Lung (tissue), 10 donors: ENCODE measurements around the gene RMND5A. TPM values are rescaled to one million over a fixed set of nuclear protein-coding genes. Genes with fewer than 3 reads are reported as not detected.
"Not testable (repeated sequence)": the region's sequence is repeated elsewhere in the genome, so short reads cannot be mapped to it uniquely, and the experiment has no call there.

Source experiments
- ATAC-seq: fragments of 200-7000 bp; cut with Tn5 transposase; one replicate; pipeline ENCODE4 v1.9.1; 2020; ENCODE audit warnings: moderate number of reproducible peaks; ENCODE audit not compliant: insufficient read depth, low FRiP score
- DNase-seq, 3 donors: peaks; one replicate each; pipeline ENCODE4 v3.0.0-alpha.2; 2013 to 2017
- H3K27ac ChIP-seq, 2 donors: one replicate each; pipeline ENCODE4 v1.5.1; 2013; ENCODE audit warnings: mild to moderate bottlenecking in 2 of 2, moderate library complexity in 2 of 2, control low read depth in 1 of 2, inconsistent platforms in 1 of 2, low read depth in 1 of 2, low read length in 1 of 2
- H3K27me3 ChIP-seq, 3 donors: one replicate each; pipeline ENCODE4 v1.5.1; 2013; ENCODE audit warnings: low read length in 2 of 3; ENCODE audit not compliant: control insufficient read depth in 3 of 3, insufficient read depth in 3 of 3
- H3K36me3 ChIP-seq, 4 donors: one replicate each; pipeline ENCODE4 v1.5.1; 2013; ENCODE audit warnings: low read length in 4 of 4, mild to moderate bottlenecking in 1 of 4, moderate library complexity in 1 of 4; ENCODE audit not compliant: control insufficient read depth in 4 of 4, insufficient read depth in 4 of 4
- H3K4me1 ChIP-seq, 5 donors: one replicate each; pipeline ENCODE4 v1.5.1; 2013; ENCODE audit warnings: low read length in 5 of 5, mild to moderate bottlenecking in 2 of 5, moderate library complexity in 1 of 5; ENCODE audit not compliant: control insufficient read depth in 5 of 5, insufficient read depth in 5 of 5
- H3K4me3 ChIP-seq: one replicate; pipeline ENCODE4 v1.5.1; 2013; ENCODE audit warnings: mild to moderate bottlenecking, control low read depth, moderate library complexity
- H3K9ac ChIP-seq, 2 donors: one replicate each; pipeline ENCODE4 v1.5.1; 2013; ENCODE audit warnings: low read length in 2 of 2, control low read depth in 1 of 2; ENCODE audit not compliant: insufficient read depth in 1 of 2
- H3K9me3 ChIP-seq, 4 donors: one replicate each; pipeline ENCODE4 v1.5.1; 2013; ENCODE audit warnings: low read length in 3 of 4, mild to moderate bottlenecking in 1 of 4, moderate library complexity in 1 of 4; ENCODE audit not compliant: control insufficient read depth in 4 of 4, insufficient read depth in 3 of 4
- WGBS, 2 donors: extraction: QIAGEN DNeasy Blood & Tissue Kit; methylation state at CpG; one replicate each; pipeline ENCODE4 v1.1.7; 2013; 5-methylcytosine and 5-hydroxymethylcytosine counted together
- polyA plus RNA-seq, 2 donors: library from polyadenylated mRNA; stranded (reverse); fragments of 200-250 nt; gene quantifications; one replicate each; pipeline ENCODE4 v1.2.1, GENCODE V29; 2013
- total RNA-seq, 2 donors: library from RNA; depleted of rRNA in 1 of 2; stranded (reverse); fragments of >200 nt in 1 of 2; gene quantifications; one replicate each; pipeline ENCODE4 v1.2.1, GENCODE V29; 2014 to 2021
- donor health status: Bipolar disorder and iron deficiency.
- donor health status: healthy.
- donor health status: DM: yes; HTN: yes; CAD: no.

The RMND5A gene
- total and polyA plus RNA-seq, 4 donors = 8.9 to 73.1 (median 16.6) TPM

DNA sequence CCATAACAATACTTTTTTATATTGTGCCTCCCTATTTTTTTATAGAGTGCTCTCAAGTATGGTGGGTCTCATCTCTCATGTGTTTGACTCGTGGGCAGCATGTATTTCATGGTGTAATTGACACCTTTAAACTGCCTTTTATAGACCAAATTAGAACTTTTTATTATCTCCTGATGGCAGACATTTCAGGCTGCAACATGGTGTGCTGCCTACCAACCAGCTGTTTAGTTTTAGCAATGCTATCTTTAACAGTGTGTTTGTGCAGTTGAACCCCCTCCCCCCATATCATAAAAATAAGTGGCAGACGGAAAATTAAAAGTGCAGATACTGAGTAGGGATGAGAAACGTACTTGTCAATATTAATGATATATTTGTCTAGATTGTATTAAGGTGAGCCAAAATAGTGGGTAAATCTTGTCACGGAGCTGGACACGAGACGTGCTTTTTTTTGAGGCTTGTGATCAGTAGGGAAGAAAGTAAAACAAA lies 12.0 kb downstream of the RMND5A start:
- not testable (repeated sequence) for H3K36me3 ChIP-seq, H3K27ac ChIP-seq, DNase-seq, H3K9me3 ChIP-seq, H3K9ac ChIP-seq, H3K4me1 ChIP-seq, H3K27me3 ChIP-seq, ATAC-seq, H3K4me3 ChIP-seq
- 84 to 86% methylated on average over 2 of the region's 6 CpGs for WGBS, 2 donors

DNA sequence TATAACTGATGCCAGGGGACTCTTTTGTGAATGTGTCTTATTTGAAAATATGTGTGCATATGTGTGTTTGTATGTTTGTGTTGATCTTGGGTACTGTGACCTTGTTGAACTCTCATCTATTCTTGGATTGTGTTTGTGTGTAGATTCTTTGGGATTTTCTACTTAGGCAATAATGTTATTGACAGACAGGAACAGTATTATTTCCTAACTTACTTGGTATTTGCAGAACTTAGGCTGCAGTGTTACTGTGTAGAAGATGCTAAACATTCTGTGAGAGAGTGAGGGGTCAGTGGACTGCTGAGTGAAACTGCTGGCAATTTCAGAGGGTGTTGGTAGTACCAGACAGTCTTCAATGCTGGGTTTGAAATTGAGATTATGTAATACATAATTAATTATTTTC lies 12.7 kb downstream of the RMND5A start:
- not testable (repeated sequence) for H3K9me3 ChIP-seq, H3K27me3 ChIP-seq, ATAC-seq, H3K9ac ChIP-seq, DNase-seq, H3K36me3 ChIP-seq, H3K4me3 ChIP-seq, H3K27ac ChIP-seq, H3K4me1 ChIP-seq

DNA sequence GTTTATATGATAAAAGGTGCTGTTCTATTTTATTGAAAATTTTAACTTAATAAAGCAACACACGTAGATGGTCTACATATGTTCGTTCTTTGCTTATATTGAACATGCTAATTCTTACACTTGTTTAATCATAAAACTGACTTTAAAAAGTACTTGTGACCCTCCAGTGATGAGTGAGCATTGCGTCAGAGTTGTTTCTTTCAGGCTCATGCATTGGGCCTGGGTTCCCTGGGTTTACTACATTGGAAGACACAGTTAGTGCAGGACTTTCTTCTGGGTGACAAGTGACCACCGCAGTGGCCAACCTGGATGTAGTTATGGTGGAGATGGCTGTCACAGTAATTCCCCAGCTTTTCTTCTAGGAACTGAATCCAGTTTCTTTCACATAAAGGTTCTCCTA lies 13.4 kb downstream of the RMND5A start:
- H3K9me3 ChIP-seq, H3K27me3 ChIP-seq, ATAC-seq, H3K36me3 ChIP-seq, H3K9ac ChIP-seq, H3K27ac ChIP-seq, DNase-seq, H3K4me3 ChIP-seq, H3K4me1 ChIP-seq: not testable (repeated sequence)
- 70 to 80% methylated on average over 1 of the region's 4 CpGs for WGBS, 2 donors

DNA sequence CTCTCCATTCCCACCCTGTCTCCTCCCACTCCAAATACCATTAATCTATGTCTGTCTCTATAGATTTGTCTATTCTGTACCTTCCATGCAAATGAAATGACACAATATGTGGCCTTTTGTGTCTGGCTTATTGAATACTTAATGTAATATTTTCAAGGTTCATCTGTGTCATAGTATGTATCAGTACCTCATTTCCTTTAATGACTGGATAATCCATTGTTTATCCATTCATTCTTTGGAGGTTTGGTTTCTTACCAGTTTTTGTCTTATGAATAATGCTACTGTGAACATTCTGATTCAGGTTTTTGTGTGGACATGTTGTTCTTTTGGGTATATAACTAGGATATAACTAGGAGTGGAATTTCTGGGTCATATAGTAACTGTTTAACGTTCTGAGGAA lies 14.8 kb downstream of the RMND5A start:
- not testable (repeated sequence) for ATAC-seq, H3K36me3 ChIP-seq, H3K4me1 ChIP-seq, H3K27me3 ChIP-seq, DNase-seq, H3K9ac ChIP-seq, H3K9me3 ChIP-seq, H3K27ac ChIP-seq, H3K4me3 ChIP-seq
- WGBS, 2 donors = no CpG with 5 or more reads among the region's 1 CpG

DNA sequence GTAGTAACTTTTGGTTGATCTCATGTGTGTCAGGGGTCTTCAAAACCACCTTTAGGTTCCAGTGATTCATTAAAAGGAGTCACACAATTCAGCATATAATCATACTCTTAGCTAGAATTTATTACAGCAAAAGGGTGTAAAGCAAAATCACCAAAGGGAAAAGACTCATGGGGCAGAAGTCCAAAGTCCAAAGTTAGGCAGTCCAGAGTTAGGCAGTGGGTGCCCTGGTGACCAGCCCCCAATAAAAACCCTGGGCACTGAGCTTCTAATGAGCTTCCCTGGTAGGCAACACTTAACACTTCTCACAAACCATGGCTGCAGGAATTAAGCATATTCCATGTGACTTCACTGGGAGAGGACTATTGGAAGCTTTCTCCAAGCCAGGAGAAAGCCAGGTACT lies 19.4 kb downstream of the RMND5A start:
- not testable (repeated sequence) for H3K9me3 ChIP-seq, H3K9ac ChIP-seq, H3K4me1 ChIP-seq, H3K27me3 ChIP-seq, H3K36me3 ChIP-seq, DNase-seq, ATAC-seq, H3K4me3 ChIP-seq, H3K27ac ChIP-seq

DNA sequence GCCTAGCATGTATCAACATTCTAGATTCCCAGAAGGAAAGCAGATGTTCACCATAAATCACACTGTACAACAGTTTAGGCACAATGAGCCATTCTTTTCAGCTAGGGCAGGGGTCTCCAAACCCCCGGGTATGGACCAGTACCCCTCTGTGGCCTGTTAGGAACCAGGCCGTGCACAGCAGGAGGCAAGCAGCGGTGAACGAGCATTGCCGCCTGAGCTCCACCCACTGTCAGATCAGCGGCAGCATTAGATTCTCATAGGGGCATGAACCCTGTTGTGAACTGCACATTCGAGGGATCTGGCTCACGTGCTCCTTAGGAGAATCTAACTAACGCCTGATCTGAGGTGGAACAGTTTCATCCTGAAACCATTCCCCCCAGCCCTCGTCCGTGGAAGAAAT lies 19.8 kb downstream of the RMND5A start:
- not testable (repeated sequence) for DNase-seq, H3K4me1 ChIP-seq, H3K9ac ChIP-seq, H3K27me3 ChIP-seq, H3K4me3 ChIP-seq, H3K9me3 ChIP-seq, H3K27ac ChIP-seq, H3K36me3 ChIP-seq, ATAC-seq
- no CpG with 5 or more reads among the region's 11 CpGs for WGBS, 2 donors

DNA sequence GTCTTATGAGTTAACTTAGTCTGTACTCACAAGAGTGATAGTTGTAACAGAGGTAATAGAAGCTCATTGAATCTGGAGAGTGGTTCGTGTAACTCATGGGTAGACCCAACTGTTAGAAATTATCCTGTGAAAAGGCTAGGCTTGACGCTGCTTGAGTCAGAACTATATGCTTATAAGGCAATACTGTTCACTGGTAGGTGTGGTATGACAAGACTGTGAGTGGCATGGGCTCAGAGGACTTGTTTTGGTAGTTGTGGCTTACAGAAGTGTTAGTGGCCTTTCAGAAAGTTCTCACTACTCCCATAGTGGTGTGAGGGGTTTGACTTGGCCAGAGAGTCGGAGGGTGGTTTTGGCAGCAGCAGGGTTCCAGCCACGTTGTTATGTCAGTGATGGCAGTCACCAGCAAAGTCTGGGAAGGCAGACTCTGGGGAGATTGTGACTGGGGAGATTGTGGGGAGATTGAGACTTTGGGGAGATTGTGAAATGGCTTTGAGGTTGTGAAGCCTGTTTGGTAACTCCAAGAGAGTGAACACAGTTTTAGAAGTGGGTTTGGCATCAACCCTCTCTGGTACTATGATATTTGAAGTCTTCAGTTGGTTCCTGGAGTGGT lies 21.9 kb downstream of the RMND5A start:
- not testable (repeated sequence) for DNase-seq, H3K9me3 ChIP-seq, H3K9ac ChIP-seq, H3K27me3 ChIP-seq, H3K4me3 ChIP-seq, H3K27ac ChIP-seq, H3K36me3 ChIP-seq, ATAC-seq
- H3K4me1 ChIP-seq = peaks cover 0 to 12% (median 0%) of the 10 kb centered on the region in 5 donors
- 80% methylated on average over 1 of the region's 4 CpGs for WGBS, 2 donors
